Endothelial cell of umbilical vein (primary cell): ENCODE results near the gene CYP39A1.

Experiments
- CTCF ChIP-seq, 2 donors: IDR thresholded peaks; 1 replicate in 1 of 2; 2 replicates in 1 of 2; pipeline ENCODE4 v1.5.1; 2011; ENCODE audit warnings: low read length in 2 of 2, mild to moderate bottlenecking in 2 of 2, moderate library complexity in 2 of 2, control low read depth in 1 of 2, inconsistent platforms in 1 of 2, low read depth in 1 of 2; ENCODE audit not compliant: insufficient read depth in 1 of 2; ENCODE audit errors: extremely low read depth in 1 of 2
- EZH2 ChIP-seq: IDR thresholded peaks from 2 replicates; pipeline ENCODE4 v1.6.1; 2012; ENCODE audit warnings: borderline replicate concordance, low read depth, mild to moderate bottlenecking, moderate library complexity, low read length, inconsistent platforms; ENCODE audit not compliant: severe bottlenecking
- MYC ChIP-seq: IDR thresholded peaks from one replicate; pipeline ENCODE4 v1.6.1; 2011; ENCODE audit warnings: mild to moderate bottlenecking, low read depth, low read length
- POLR2A ChIP-seq: IDR thresholded peaks from 2 replicates; pipeline ENCODE4 v1.6.1; 2012; ENCODE audit warnings: low read depth, mild to moderate bottlenecking, control low read depth, low read length
- POLR2AphosphoS5 ChIP-seq: IDR thresholded peaks from 2 replicates; pipeline ENCODE4 v1.6.1; 2012; ENCODE audit warnings: low read depth, mild to moderate bottlenecking, control low read depth, low read length, moderate library complexity; ENCODE audit not compliant: insufficient read depth

GRCh38 chr6:46642928-46643751, 9.5 kb downstream of the CYP39A1 start:
- TF ChIP-seq POLR2A, result no peak
- TF ChIP-seq CTCF (IDR thresholded peaks at IDR 0.05; ENCODE audit: extremely low read depth in 1 of 2, insufficient read depth in 1 of 2, low read depth in 1 of 2, low read length in 2 of 2), result no peak
- TF ChIP-seq MYC, result no peak
- TF ChIP-seq POLR2AphosphoS5, result no peak
- no peak for TF ChIP-seq EZH2
